GM23248 (cell line): ENCODE measurements around the gene PPFIA4.

Experiments used
- EZH2 ChIP-seq: fragments of 200-600 bp; sonication (generic); IDR thresholded peaks from 2 replicates; pipeline ENCODE4 v1.6.1; 2018; ENCODE audit warnings: antibody characterized with exemption, mild to moderate bottlenecking; ENCODE audit not compliant: insufficient read depth, poor library complexity, severe bottlenecking
- EZH2phosphoT487 ChIP-seq: fragments of 200-600 bp; sonication (generic); IDR thresholded peaks from 2 replicates; pipeline ENCODE4 v1.6.1; 2018; ENCODE audit warnings: antibody characterized with exemption, moderate library complexity, mild to moderate bottlenecking, low read depth; ENCODE audit not compliant: insufficient read depth

DNA sequence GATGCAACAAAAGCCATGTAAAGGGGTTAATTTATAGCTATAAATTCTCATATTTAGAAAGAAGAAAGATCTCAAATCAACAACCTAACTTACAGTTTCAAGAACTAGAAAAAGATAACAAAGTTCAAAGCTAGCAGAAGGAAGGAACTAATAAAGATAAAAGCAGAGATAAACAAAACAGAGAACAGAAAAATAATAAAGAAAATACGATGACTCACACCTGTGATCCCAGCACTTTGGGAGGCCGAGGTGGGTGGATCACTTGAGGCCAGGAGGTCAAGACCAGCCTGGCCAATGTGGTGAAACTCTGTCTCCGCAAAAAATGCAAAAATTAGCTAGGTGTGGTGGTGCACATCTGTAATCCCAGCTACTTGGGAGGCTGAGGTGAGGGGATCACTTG is 31.5 kb upstream of the PPFIA4 start:
- TF ChIP-seq EZH2 (no peak), EZH2phosphoT487 (no peak)
